ENCODE results near the gene SLC9A2. TPM values are rescaled to one million over a fixed set of nuclear protein-coding genes. Genes with fewer than 3 reads are reported as not detected.

The SLC9A2 gene
- total and polyA plus RNA-seq, 2 donors (not counting 1 experiment from before 2014, with no cell fraction given): not detected

GRCh38 chr2:102630458-102630857 is 11.1 kb downstream of the SLC9A2 start:
- ChIA-PET POLR2A (no interaction called here), CTCF (no interaction called here)
- Histone ChIP-seq H3K27ac (ENCODE audit: low read length in 2 of 2) (no peak overlapping the region), H3K9ac (ENCODE audit: low read length) (no peak overlapping the region), H4K20me1 (ENCODE audit: control insufficient read depth, insufficient read depth, low read length, poor library complexity, severe bottlenecking) (no peaks in the 10 kb centered on the region), H3K9me3 (ENCODE audit: control extremely low read depth in 1 of 3, control insufficient read depth in 2 of 3, insufficient read depth in 1 of 3, low read length in 2 of 3) (no peaks in the 10 kb centered on the region), H3K79me2 (ENCODE audit: control insufficient read depth, insufficient read depth, low read length) (no peaks in the 10 kb centered on the region), H3K4me2 (replicated peaks; ENCODE audit: low read depth, low read length, poor library complexity, severe bottlenecking) (no peak overlapping the region), H2AFZ (ENCODE audit: insufficient read depth, low read depth, low read length, poor library complexity, severe bottlenecking) (no peak overlapping the region), H3K36me3 (replicated peaks in 1 of 2; ENCODE audit: control extremely low read depth in 1 of 2, control insufficient read depth in 1 of 2, extremely low read depth in 1 of 2, insufficient read depth in 2 of 2, low read length in 1 of 2) (no peaks in the 10 kb centered on the region), H3K4me3 (ENCODE audit: control extremely low read depth in 1 of 5, extremely low read depth in 1 of 5, insufficient read depth in 1 of 5, low read depth in 2 of 5, low read length in 4 of 5) (no peak overlapping the region), H3K4me1 (ENCODE audit: control insufficient read depth in 2 of 2, insufficient read depth in 2 of 2, low read length in 2 of 2) (no peaks in the 10 kb centered on the region), H3K27me3 (replicated peaks in 1 of 4; ENCODE audit: control extremely low read depth in 1 of 4, control insufficient read depth in 3 of 4, insufficient read depth in 4 of 4, low read length in 3 of 4) (no peaks in the 10 kb centered on the region)
- Mint-ChIP-seq H3K27me3 (peaks cover 2% of the 10 kb centered on the region), H3K27ac (no peak overlapping the region), H3K9me3 (ENCODE audit: insufficient read depth) (peaks cover 2% of the 10 kb centered on the region), H3K4me1 (no peaks in the 10 kb centered on the region), H3K4me3 (no peak overlapping the region)
- TF ChIP-seq, protein P1, sequence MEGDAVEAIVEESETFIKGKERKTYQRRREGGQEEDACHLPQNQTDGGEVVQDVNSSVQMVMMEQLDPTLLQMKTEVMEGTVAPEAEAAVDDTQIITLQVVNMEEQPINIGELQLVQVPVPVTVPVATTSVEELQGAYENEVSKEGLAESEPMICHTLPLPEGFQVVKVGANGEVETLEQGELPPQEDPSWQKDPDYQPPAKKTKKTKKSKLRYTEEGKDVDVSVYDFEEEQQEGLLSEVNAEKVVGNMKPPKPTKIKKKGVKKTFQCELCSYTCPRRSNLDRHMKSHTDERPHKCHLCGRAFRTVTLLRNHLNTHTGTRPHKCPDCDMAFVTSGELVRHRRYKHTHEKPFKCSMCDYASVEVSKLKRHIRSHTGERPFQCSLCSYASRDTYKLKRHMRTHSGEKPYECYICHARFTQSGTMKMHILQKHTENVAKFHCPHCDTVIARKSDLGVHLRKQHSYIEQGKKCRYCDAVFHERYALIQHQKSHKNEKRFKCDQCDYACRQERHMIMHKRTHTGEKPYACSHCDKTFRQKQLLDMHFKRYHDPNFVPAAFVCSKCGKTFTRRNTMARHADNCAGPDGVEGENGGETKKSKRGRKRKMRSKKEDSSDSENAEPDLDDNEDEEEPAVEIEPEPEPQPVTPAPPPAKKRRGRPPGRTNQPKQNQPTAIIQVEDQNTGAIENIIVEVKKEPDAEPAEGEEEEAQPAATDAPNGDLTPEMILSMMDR (IDR thresholded peaks at IDR 0.05): no peak
- TF ChIP-seq EZH2 (IDR thresholded peaks at IDR 0.05; ENCODE audit: borderline replicate concordance, insufficient read depth, low read depth, low read length, poor library complexity, severe bottlenecking): no peak
- intact Hi-C loops (cut with micrococcal nuclease): no loop called here
- no CpG with 5 or more reads among the region's 4 CpGs for WGBS (ENCODE audit: insufficient coverage)
- no peak for DNase-seq
- ATAC-seq (ENCODE audit: low read depth): no peak

DNA sequence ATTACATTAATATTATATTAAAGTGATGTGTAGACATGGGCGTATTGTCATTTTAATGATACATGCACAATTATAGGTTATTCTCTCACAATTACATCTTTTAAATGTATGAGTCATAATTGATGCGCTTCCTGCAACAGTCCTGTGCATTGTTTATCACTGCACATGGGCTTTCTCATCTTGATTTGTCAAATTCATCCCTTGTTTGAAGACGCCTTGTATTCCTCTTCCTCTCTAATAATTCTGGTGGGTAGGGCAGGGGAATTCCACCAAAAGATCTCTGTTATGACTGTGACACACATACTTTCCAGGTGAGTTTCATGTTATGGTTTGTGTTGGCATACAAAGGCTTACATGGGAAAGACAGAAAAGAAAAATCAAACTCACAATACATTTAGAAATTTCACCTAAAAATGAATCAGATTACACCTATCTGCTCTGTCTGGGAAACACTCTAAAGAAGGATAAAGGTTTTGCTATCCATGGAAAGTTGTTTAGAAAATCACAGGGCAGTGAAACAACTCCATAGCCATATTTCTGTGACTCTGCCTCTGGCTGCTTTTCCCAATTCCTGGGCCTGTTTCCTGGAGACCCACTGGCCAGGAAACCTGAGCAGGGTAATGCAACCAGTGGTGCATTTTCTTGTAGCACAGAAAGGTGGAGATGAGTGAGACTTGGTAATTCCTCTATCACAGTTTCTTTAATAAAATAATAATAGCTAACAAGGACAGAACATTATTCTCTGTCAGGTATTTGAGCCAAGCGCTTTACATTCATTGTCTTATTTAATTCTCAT is 13.2 kb downstream of the SLC9A2 start:
- H3K27ac Mint-ChIP-seq: no peak overlapping the region
- Histone ChIP-seq H3K27ac (ENCODE audit: low read length in 2 of 2) (no peak overlapping the region), H3K27me3 (replicated peaks in 1 of 4; ENCODE audit: control extremely low read depth in 1 of 4, control insufficient read depth in 3 of 4, insufficient read depth in 4 of 4, low read length in 3 of 4) (no peaks in the 10 kb centered on the region), H3K9ac (ENCODE audit: low read length) (no peak overlapping the region), H2AFZ (ENCODE audit: insufficient read depth, low read depth, low read length, poor library complexity, severe bottlenecking) (no peak overlapping the region), H3K4me2 (replicated peaks; ENCODE audit: low read depth, low read length, poor library complexity, severe bottlenecking) (no peak overlapping the region), H3K4me3 (ENCODE audit: control extremely low read depth in 1 of 5, extremely low read depth in 1 of 5, insufficient read depth in 1 of 5, low read depth in 2 of 5, low read length in 4 of 5) (no peak overlapping the region), H3K36me3 (replicated peaks in 1 of 2; ENCODE audit: control extremely low read depth in 1 of 2, control insufficient read depth in 1 of 2, extremely low read depth in 1 of 2, insufficient read depth in 2 of 2, low read length in 1 of 2) (no peaks in the 10 kb centered on the region), H3K4me1 (ENCODE audit: control insufficient read depth in 2 of 2, insufficient read depth in 2 of 2, low read length in 2 of 2) (no peaks in the 10 kb centered on the region), H3K9me3 (ENCODE audit: control extremely low read depth in 1 of 3, control insufficient read depth in 2 of 3, insufficient read depth in 1 of 3, low read length in 2 of 3) (no peaks in the 10 kb centered on the region), H3K79me2 (ENCODE audit: control insufficient read depth, insufficient read depth, low read length) (no peaks in the 10 kb centered on the region), H4K20me1 (ENCODE audit: control insufficient read depth, insufficient read depth, low read length, poor library complexity, severe bottlenecking) (no peaks in the 10 kb centered on the region)
- DNase-seq (no peak), ATAC-seq (ENCODE audit: low read depth) (no peak)
- H3K4me1 Mint-ChIP-seq: no peaks in the 10 kb centered on the region
- intact Hi-C loops (cut with micrococcal nuclease): no loop called here
- peaks cover 2% of the 10 kb centered on the region for H3K27me3 Mint-ChIP-seq
- POLR2A ChIA-PET: no interaction called here
- no peak for TF ChIP-seq EZH2 (IDR thresholded peaks at IDR 0.05; ENCODE audit: borderline replicate concordance, insufficient read depth, low read depth, low read length, poor library complexity, severe bottlenecking)
- TF ChIP-seq, protein P1 (IDR thresholded peaks at IDR 0.05): no peak
- H3K4me3 Mint-ChIP-seq: no peak overlapping the region
- WGBS (ENCODE audit: insufficient coverage): no CpG with 5 or more reads among the region's 4 CpGs
- no peaks in the 10 kb centered on the region for H3K9me3 Mint-ChIP-seq (ENCODE audit: insufficient read depth)
- CTCF ChIA-PET: no interaction called here

Data from B cell (primary cell).